Endometrial microvascular endothelial cells (primary cell): Measurements from ENCODE around the gene TRPM1. TPM values are rescaled to one million over a fixed set of nuclear protein-coding genes. Genes with fewer than 3 reads are reported as not detected.

Experiments
- in situ Hi-C: cut with HindIII; loops from 2 replicates; pipeline ENCODE4 v1.10.0; 2017; ENCODE audit warnings: low sequenced_read_pairs, low pct_unique_long_range_greater_than_20kb; ENCODE audit errors: inconsistent ontology term
- total RNA-seq: library from RNA; depleted of rRNA; stranded (reverse); fragments of >200 nt; gene quantifications from one replicate; pipeline ENCODE4 v1.2.3, GENCODE V29; 2015; ENCODE audit errors: inconsistent ontology term

The TRPM1 gene
- total RNA-seq, 1 donor from 2014 or later = not detected

DNA sequence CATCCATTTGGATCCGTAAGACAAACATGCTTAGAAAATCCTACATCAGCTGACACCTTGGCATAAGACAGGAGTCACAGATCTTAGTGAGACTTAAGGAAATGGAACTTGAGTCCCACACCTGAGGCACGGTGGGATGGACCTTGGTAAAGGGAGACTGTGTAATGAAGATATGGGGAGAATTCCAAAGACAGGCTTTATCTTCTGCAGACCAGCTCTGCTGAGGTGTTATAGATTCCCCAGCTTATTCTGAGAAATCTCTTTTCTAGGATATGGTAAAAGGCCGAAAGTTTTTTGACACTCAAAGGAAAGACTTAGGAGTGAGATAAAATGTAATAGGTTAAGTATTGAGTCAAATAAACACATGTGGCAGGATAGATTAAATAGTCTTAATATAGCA is 101.8 kb downstream of the TRPM1 start:
- in situ Hi-C loops = no loop called here

DNA sequence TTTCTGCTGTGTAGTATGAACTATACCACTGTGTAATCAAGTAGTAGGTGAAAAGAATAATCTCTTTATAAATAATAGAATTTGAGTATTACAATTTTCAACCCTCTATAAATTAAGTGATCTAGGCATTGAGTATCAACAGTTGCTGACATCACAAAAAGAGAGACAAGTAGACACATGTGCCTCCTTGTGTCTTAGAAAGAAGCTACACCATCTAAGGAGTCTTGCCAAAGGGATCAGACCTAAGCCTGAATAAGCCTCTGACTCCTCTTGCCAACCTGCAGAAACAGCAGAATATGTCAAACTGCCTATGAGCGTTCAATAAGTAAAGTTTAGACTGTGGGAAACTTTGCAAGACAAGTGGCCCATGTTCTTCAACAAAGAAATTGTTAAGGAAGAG is 104.3 kb downstream of the TRPM1 start:
- in situ Hi-C loops = no loop called here

DNA sequence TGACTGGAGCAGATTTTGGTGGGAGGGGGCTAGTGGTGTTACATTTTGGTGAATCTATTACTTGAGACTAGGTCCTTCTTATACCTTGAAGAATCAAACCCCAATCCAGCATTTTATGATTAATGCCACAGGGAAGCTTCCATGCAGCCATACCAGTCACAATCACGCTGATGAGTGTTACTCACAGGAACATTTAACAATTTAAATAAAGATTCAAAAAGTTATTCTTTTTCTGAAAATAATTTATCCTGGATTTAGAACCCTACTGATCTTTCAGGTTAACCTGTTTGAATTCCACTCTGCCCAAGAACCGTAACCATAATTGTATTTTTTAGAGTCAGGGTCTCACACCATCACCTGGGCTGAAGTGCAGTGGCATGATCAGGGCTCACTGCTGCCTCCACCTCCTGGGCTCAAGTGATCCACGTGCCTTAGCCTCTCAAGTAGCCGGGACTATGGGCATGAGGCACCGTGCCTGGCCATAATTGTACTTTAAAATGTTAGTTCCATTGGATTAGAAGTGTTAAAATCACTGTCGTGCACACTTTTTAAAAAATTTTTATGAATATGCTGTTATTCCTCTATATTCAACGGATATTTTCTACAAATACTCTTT is 109.2 kb downstream of the TRPM1 start:
- in situ Hi-C loops = no loop called here

DNA sequence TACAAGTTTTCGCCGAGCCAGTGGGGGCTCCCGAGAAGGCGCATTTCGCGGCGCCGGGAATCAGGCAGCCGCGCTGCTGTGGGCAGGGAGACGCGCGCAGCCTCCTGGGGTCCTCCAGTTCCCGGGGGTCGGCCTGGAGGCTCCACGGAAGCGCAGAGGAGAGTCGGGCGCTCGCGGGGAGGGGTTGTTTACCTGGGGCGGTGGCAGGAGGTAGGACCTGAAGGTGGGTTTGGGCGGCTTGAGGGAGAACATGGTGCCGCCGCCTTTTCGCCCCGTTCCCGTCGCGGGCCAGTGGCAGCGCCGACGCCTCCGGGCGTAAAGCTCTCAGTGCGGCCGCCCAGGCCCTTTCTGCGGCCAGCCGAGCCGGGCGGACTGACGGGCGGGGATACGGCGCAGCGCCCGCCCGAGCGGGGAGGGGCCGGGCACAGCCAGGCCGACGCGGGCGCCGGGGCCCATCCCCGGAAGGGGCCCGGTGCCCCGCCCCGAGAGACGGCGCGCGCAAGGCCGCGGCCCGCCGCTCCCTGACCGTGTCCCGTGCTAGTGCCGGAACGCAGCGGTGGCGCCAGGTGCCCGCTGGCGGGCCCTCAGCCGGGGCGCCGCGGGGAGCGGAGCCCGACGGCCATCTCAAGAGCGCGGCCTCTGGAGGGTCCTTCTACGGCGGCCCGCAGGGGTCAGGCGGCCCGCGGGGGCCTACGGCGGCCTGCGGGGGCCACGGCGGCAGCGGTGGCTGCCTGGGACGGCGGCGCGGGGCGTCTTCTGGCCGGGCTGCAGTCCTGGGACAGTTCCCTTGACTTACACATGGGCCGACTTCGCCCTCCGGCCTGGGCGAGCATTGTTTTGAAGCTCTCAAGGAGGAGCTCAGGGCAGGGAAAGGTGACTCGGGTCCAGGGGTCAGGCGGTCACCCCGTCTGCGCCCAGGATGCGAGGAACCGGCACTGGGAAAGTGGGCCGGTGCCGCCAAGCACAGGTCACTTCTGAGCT is 110.0 kb downstream of the TRPM1 start, which contains the start of gene MTMR10:
TSS of gene MTMR10 (minus strand) at position 374 of the 981 bp plus-strand sequence. CDS start at position 252, 122 bp downstream.
- in situ Hi-C loops = no loop called here

DNA sequence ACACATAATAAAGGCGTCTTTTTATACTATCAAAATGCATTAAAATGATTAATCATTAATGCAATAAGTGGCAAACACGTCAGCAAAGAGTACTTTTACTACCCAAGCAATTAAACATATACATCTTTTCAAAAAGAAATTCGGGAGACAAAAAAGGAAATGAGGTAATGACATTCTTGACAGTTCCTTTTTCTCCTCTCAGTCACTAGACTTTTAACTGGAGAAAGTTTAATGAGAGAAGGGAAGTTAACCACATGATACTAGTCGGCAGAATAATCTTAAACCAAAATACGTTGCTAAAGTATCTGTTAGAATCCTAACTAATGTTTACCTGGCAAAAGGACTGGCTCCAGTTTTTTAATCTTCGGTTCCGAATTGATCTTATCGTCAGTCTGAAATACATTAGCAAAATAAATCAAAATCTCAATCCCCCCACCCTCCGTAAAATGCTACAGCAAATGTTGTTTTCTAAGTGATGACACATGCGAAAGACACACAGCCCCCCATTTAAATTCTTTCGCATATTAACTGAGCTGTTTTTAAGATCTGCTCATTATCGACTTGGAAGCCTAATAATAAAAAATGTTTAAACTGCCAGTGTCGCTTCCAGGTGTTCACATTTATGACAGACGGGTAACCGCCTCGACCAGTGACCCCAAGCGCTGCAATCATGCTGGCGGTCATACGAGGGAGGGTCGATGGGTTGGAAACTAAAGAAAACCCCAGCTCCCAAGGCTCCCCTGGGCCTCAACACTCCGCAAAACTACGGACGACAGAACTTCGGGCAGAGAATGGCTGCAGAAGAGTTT is 110.9 kb downstream of the TRPM1 start:
- in situ Hi-C loops = no loop called here

DNA sequence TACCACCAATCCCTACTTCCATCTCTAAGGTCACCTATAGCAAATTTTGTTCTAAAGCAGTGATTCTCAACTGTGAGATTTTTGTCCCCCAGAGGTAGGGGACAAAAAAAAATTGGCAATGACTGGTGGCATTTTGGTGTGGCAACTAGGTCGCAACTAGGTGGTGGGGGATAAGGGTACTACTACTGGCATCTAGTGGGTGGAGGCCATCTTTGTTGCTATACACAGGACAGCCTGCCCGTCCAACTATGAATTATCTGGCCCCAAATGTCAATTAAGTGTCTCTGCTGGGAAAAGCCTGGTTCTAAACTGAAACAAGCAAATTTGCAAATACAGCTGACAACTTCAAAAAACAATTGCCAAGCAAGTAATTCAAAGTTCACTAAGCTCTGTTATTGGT is 111.5 kb downstream of the TRPM1 start:
- in situ Hi-C loops = no loop called here

DNA sequence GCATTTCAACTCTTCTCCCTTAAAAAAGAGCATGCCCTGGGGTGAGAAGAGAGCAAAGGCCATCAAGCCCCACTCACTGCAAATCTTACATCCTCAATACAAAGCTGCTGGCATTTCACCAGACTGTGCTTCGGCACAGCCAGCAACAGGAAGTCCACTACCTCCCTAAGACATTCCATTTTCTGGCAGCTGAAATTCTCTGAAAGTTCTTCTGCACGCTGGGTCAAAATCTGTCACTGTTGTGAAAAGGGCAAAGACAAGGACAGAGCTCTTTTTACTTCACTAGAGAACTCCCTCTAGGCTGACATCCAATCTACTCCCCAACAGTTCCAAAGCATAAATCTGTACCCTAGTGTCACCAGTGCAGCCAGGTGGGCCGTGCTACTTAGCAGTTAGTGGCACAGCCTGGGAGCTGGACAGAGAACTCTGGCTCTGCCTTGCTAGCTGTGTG is 116.4 kb downstream of the TRPM1 start:
- in situ Hi-C loops = no loop called here

DNA sequence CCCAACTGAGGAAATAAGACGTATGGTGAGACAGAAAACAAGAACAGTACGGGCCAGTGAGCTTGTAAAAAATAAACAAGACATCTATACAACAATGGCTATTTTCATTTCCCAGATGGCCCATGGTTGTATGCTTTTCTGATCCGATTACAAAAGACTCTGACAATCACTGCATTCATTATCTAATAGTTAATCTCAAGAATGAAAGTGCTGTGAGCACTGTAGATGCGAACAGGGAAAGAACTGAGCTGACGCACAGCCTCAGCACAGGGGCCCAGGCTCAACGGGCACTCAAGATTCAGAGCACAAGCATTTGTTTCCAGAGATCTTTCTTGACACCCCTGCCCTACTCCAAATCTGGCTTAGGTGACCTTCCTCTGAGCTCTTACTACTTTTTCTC is 117.0 kb downstream of the TRPM1 start:
- in situ Hi-C loops = no loop called here

DNA sequence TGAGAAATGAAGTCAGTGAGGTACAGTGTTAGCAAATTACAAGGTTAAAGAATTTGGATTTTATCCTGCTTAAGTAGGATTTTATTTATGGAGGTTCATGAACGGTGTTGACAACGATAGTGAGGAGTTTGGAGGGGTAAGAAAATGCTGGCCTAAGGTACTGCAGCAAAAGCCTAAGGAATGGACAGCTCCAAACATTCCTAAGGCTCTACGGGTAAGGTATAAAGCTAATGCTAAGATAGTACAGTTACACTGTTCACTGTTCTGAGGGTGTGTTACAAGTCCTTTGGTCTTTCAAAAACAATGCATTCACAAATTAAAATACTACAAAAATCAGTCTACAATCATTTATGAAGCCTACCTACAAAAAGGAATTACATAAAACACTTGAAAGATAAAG is 117.4 kb downstream of the TRPM1 start:
- in situ Hi-C loops = no loop called here

DNA sequence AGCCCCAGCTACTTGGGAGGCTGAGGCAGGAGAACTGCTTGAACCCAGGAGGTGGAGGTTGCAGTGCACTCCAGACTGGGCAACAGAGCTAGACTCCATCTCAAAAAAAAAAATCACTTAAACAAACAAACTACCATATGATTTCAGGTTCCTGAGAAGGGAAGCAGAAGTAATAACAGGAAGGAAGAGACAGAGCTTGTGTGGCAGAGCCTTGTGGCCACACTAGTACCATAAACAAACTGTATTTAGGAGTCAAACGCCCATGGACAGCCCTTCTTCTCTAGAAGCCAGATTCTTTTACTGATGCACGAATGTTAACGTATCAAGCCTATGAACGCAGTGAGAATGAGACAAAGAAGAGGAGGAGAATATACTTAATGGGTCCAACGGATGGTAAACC is 122.1 kb downstream of the TRPM1 start:
- in situ Hi-C loops = no loop called here

DNA sequence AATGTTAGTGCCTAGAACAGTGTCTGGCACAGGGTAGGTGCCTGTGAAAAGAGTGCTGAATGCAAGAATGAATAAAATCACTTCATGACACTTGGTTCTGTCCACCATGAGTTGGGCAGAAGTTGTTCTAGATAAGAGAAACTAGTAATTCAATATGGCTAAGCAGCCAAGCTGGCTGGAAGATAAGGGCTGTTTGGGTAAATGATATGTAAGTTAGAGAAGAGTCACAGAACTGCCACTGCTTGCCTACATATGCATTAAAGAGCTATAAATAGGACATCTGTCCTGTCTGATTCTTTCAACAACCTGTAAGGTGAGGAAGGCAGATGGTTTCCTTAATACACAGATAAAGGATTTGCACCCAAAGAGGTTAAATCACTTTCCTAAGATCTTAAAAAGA is 123.2 kb downstream of the TRPM1 start:
- in situ Hi-C loops = no loop called here

DNA sequence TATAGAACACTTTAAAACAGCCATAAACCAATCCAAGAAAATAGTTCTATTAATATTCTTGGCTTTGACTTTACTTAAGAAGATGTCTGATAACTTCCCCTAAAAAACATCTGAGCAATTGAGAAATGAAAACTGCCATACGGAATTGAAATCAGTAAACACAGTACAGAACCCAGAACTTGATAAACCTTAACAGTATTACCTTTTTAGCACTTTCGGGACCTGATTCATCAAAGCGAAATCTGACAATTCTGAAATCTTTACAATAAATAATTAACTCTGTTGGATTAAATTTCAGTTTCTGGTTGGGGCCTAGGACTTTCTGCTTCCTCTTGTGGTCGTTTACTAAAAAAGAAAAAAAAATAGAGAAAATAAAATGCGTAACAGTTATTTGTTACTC is 127.4 kb downstream of the TRPM1 start:
- in situ Hi-C loops = loop anchor here (25.0 kb wide), 1 partner anchor 138 kb away; the partner anchor contains the start of gene TRPM1

DNA sequence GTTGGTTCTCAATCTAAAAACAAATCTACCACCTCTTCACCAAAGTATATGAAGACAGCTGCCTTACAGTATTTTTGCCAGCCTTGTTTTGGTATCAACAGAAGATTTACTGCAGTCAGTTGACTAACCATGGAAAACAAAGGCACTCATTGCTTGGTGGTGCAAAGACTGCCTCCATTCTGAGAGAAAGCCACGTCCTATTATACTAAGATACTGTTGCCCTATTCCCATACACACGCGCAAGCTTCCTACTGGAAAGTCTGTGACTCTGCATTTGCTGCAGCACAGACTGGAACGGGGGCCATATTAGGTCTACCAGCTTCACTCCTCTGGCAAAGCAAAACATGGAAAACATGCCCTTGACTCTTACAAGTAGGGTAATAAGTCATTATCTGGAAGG is 128.1 kb downstream of the TRPM1 start:
- in situ Hi-C loops = loop anchor here (25.0 kb wide), 1 partner anchor 139 kb away; the partner anchor contains the start of gene TRPM1

DNA sequence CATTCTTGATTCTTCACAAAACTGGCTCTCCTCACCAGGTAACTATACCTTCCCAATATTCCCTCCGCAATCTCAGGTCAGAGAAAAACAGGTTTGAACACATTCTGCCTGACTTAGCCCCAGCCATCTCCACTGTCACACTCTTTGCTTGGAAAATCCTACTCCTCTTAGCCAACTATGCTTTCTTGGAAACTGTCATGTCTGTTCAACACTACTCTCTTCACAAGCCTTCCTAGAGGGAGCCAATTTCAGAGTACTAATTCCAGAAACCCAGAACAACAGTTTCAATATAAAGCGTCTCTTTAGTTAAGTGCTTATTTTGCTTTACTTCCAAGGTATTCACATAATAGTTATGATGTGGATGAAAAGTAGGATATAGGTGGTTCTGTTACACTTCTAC is 131.8 kb downstream of the TRPM1 start:
- in situ Hi-C loops = loop anchor here (25.0 kb wide), 1 partner anchor 143 kb away; the partner anchor contains the start of gene TRPM1

DNA sequence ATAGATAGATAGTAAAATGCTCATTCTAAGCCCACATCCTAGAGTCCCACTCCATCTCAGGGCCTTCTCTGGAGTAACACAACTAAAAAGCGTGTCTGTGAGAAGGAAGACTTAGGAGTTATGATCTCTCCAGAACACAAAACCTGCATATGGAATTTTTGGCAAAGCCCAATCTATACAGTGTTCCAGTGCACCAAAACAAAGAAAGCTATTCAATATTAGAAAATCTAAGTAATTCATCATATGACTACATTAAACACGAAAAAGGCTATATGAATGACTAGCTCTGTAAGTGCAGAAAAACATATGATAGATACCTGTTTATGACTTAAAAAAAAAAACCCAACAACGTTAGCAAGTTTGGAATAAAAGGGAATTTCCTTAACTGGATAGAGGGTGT is 137.8 kb downstream of the TRPM1 start:
- in situ Hi-C loops = loop anchor here (25.0 kb wide), 1 partner anchor 149 kb away; the partner anchor contains the start of gene TRPM1

DNA sequence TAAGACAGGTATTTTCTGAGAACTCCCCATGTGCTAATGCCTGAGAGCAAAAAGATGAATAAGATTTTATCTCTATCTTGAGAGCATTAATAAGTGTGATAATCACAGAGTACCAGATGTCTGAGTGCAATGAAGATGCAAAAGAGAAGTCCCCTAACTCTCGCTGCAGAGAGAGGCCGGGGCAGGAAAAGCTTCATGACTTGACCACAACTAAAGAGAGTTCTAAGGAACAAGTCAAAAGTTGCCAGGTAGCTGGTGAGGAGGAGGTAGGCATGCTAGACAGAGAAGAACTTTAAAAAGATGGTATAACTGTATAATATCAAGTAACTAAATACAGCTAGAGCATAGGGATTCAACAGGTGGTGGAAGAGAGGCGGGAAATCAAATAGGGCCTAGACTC is 138.9 kb downstream of the TRPM1 start:
- in situ Hi-C loops = loop anchor here (25.0 kb wide), 1 partner anchor 150 kb away; the partner anchor contains the start of gene TRPM1

DNA sequence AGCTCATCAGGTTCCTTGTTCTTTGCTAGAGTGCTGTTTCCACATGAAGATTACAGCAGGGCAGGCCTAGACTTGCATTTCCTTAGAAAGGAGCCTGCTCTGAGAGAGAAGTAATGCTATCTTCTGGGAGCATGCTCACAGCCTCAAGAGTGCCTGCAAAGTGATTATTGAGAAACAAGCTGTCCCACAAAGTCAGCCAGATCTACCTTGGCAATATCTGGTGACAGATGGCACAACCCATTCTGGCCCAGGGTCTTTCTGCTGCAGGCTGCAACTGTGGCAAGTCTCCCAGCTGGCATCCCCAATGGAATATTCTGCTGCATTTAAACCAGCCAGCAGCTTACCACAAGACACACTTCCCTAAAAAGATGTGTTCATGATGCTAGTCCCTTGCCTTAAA is 139.4 kb downstream of the TRPM1 start:
- in situ Hi-C loops = loop anchor here (25.0 kb wide), 1 partner anchor 150 kb away; the partner anchor contains the start of gene TRPM1

DNA sequence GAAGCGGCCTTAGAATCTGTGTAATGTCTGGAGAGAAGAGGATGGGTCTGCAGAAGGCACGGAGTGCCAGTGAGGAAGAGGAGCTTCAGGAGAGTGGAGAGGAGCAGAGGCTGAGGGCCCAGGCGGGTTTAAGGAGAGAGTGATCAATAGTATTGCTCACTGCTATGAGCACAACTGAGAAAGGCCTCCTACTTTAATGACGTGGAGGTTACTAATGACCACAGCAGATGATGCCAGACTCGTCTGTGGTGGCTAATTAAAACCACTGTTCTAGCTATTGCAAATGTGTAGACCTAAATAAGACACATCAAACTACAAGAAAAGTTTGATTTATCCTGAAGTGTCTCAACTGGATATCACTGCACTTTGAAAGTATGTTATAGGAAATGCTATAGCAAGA is 143.3 kb downstream of the TRPM1 start:
- in situ Hi-C loops = loop anchor here (25.0 kb wide), 1 partner anchor 154 kb away; the partner anchor contains the start of gene TRPM1
